Panc1 (cell line): Measurements from ENCODE around the gene EPHX1. TPM values are rescaled to one million over a fixed set of nuclear protein-coding genes. Genes with fewer than 3 reads are reported as not detected.

Experiments
- ATAC-seq: fragments of 200-7000 bp; cut with Tn5 transposase; 2 replicates; pipeline ENCODE4 v1.9.1; 2020; ENCODE audit warnings: mild to moderate bottlenecking, moderate library complexity
- BruUV-seq: library from RNA; stranded (reverse); fragments of 400-500 nt; replicated peaks from 2 replicates; lab custom pipeline; 2021; lab: Mats Ljungman, UMichigan
- CTCF ChIA-PET: fragments of 300-600 bp; sonication (Branson Sonifier 250); formaldehyde crosslinking; loops from one replicate; lab custom pipeline; 2022; ENCODE audit warnings: antibody characterized with exemption; lab: Charles Lee
- POLR2A ChIA-PET: fragments of 300-600 bp; sonication (Branson Sonifier 250); formaldehyde crosslinking; loops from one replicate; lab custom pipeline; 2022; ENCODE audit warnings: antibody characterized with exemption; lab: Charles Lee
- DNase-seq: peaks from one replicate; pipeline ENCODE4 v3.0.0-alpha.2; 2010; ENCODE audit warnings: low read depth, low spot score
- H3K27ac ChIP-seq: 2 replicates; pipeline ENCODE4 v1.5.1; 2011; ENCODE audit warnings: mild to moderate bottlenecking, low read length, inconsistent platforms
- H3K27me3 ChIP-seq: fragments of 200-500 bp; sonication (Bioruptor generic); 2 replicates; pipeline ENCODE4 v1.6.0; 2014; ENCODE audit warnings: low read length, inconsistent platforms; ENCODE audit not compliant: control insufficient read depth, insufficient read depth
- H3K36me3 ChIP-seq: fragments of 200-500 bp; sonication (Bioruptor generic); 2 replicates; pipeline ENCODE4 v1.5.1; 2014; ENCODE audit warnings: inconsistent platforms, mild to moderate bottlenecking, low read length, moderate library complexity; ENCODE audit not compliant: control insufficient read depth, insufficient read depth
- H3K4me1 ChIP-seq: 2 replicates; pipeline ENCODE4 v1.5.1; 2011; ENCODE audit warnings: inconsistent platforms, mild to moderate bottlenecking, low read length, moderate library complexity; ENCODE audit not compliant: control insufficient read depth, insufficient read depth
- H3K4me3 ChIP-seq, 2 experiments: 2 replicates each; pipeline ENCODE4 v1.5.1; 2011 to 2012; ENCODE audit warnings: low read depth in 2 of 2, low read length in 2 of 2, mild to moderate bottlenecking in 2 of 2, inconsistent platforms in 1 of 2, moderate library complexity in 1 of 2
- H3K9me3 ChIP-seq: fragments of 200-500 bp; sonication (Bioruptor generic); 2 replicates; pipeline ENCODE4 v1.5.1; 2014; ENCODE audit warnings: low read depth, mild to moderate bottlenecking, inconsistent platforms, low read length, moderate library complexity; ENCODE audit not compliant: control insufficient read depth, insufficient read depth
- CTCF ChIP-seq: fragments of 450-650 bp; IDR thresholded peaks from 2 replicates; pipeline ENCODE4 v1.5.1; 2017; ENCODE audit warnings: mild to moderate bottlenecking
- POLR2AphosphoS5 ChIP-seq: IDR thresholded peaks from 2 replicates; pipeline ENCODE4 v1.6.1; 2012; ENCODE audit warnings: mild to moderate bottlenecking, low read depth, low read length, moderate library complexity
- REST ChIP-seq, 2 experiments: IDR thresholded peaks; 2 replicates each; pipeline ENCODE4 v1.6.1; 2011 to 2012; ENCODE audit warnings: low read depth in 2 of 2, control low read depth in 1 of 2, low read length in 1 of 2, mild to moderate bottlenecking in 1 of 2, moderate library complexity in 1 of 2; ENCODE audit not compliant: insufficient read depth in 1 of 2
- SIN3A ChIP-seq: IDR thresholded peaks from 2 replicates; pipeline ENCODE4 v1.6.1; 2012; ENCODE audit warnings: low read depth, mild to moderate bottlenecking, low read length, moderate library complexity, borderline replicate concordance; ENCODE audit not compliant: insufficient read depth
- TCF7L2 ChIP-seq: IDR thresholded peaks from 2 replicates; pipeline ENCODE4 v1.6.1; 2011; ENCODE audit warnings: mild to moderate bottlenecking, low read depth, low read length, inconsistent platforms
- in situ Hi-C: cut with HindIII; loops from 2 replicates; pipeline ENCODE4 v1.10.0; 2016; ENCODE audit warnings: low sequenced_read_pairs, low pct_unique_long_range_greater_than_20kb
- intact Hi-C: fragments of 100-400 bp; cut with micrococcal nuclease; formaldehyde crosslinking; loops from one replicate; pipeline ENCODE4 v1.10.0; 2022; ENCODE audit not compliant: unreplicated experiment
- total RNA-seq: library from RNA; stranded (reverse); gene quantifications from one replicate; pipeline ENCODE4 v1.2.1, GENCODE V29; 2021; ENCODE audit not compliant: unreplicated experiment

Gene EPHX1
- total RNA-seq, 1 experiment from 2014 or later, result 76.4 TPM

- POLR2A ChIA-PET, result no interaction called here
- no TSS peak for BruUV-seq
- CTCF ChIA-PET, result interaction anchor here (1.4 kb wide), 1 partner anchor 56 kb away, joined by 4 read pairs; no protein-coding TSS in a partner anchor
- DNase-seq (no peak), ATAC-seq (no peak)
- no peak overlapping the region for H3K27ac ChIP-seq
- H3K36me3 ChIP-seq, result no peaks in the 10 kb centered on the region; the same call in 1 of the 2 replicates
- H3K4me1 ChIP-seq, result no peaks in the 10 kb centered on the region
- no peak for TF ChIP-seq TCF7L2
- no peak for TF ChIP-seq REST (IDR thresholded peaks at IDR 0.05; ENCODE audit: insufficient read depth in 1 of 2, low read depth in 2 of 2, low read length in 1 of 2)
- no peak for TF ChIP-seq POLR2AphosphoS5
- no peak for TF ChIP-seq SIN3A
- no peak for TF ChIP-seq CTCF
- no peaks in the 10 kb centered on the region for H3K9me3 ChIP-seq
- H3K27me3 ChIP-seq, result no peaks in the 10 kb centered on the region
- in situ Hi-C loops (no loop called here), intact Hi-C loops (no loop called here)
- H3K4me3 ChIP-seq, result no peak overlapping the region
Observed at GRCh38 chr1:225855503-225856300, 45.8 kb downstream of the EPHX1 start.

- DNase-seq (no peak), ATAC-seq (no peak)
- Histone ChIP-seq H3K4me3 (no peak overlapping the region), H3K36me3 (no peaks in the 10 kb centered on the region; the same call in 1 of the 2 replicates), H3K27ac (no peak overlapping the region), H3K4me1 (no peaks in the 10 kb centered on the region), H3K27me3 (no peaks in the 10 kb centered on the region), H3K9me3 (no peaks in the 10 kb centered on the region)
- TF ChIP-seq CTCF (no peak), SIN3A (no peak), POLR2AphosphoS5 (no peak), REST (IDR thresholded peaks at IDR 0.05; ENCODE audit: insufficient read depth in 1 of 2, low read depth in 2 of 2, low read length in 1 of 2) (no peak), TCF7L2 (no peak)
- intact Hi-C loops (no loop called here), in situ Hi-C loops (no loop called here)
- CTCF ChIA-PET, result interaction anchor here (0.7 kb wide), 1 partner anchor 403 kb away, joined by 8 read pairs; no protein-coding TSS in a partner anchor
- POLR2A ChIA-PET, result no interaction called here
- BruUV-seq, result no TSS peak
Observed at GRCh38 chr1:225857256-225857655, 47.3 kb downstream of the EPHX1 start.
